DND-41 (cell line): ENCODE results near the gene CDH1.

Experiments used
- ATAC-seq: fragments of 200-7000 bp; cut with Tn5 transposase; 3 replicates; pipeline ENCODE4 v1.9.1; 2021; ENCODE audit warnings: low read depth; ENCODE audit not compliant: insufficient read depth
- DNase-seq: peaks from one replicate; pipeline ENCODE4 v3.0.0-alpha.2; 2020
- H2AFZ ChIP-seq: 2 replicates; pipeline ENCODE4 v1.6.0; 2012; ENCODE audit warnings: low read depth, low read length
- H3K27ac ChIP-seq: 2 replicates; pipeline ENCODE4 v1.5.1; 2012; ENCODE audit warnings: low read length, inconsistent platforms
- H3K27me3 ChIP-seq: fragments of 200-600 bp; sonication (generic); 2 replicates; pipeline ENCODE4 v1.6.0; 2012; ENCODE audit warnings: low read length, mild to moderate bottlenecking, inconsistent platforms; ENCODE audit not compliant: insufficient read depth, poor library complexity
- H3K36me3 ChIP-seq: 2 replicates; pipeline ENCODE4 v1.5.1; 2012; ENCODE audit warnings: low read length, inconsistent platforms; ENCODE audit not compliant: insufficient read depth
- H3K4me1 ChIP-seq: 2 replicates; pipeline ENCODE4 v1.5.1; 2012; ENCODE audit warnings: mild to moderate bottlenecking, low read length; ENCODE audit not compliant: insufficient read depth
- H3K4me2 ChIP-seq: 2 replicates; pipeline ENCODE4 v1.6.0; 2012; ENCODE audit warnings: mild to moderate bottlenecking, moderate library complexity, low read length, inconsistent platforms; ENCODE audit not compliant: insufficient read depth
- H3K4me3 ChIP-seq, 2 experiments: fragments of 200-600 bp in 1 of 2; shearing (Covaris generic) in 1 of 2; 2 replicates each; pipeline ENCODE4 v1.5.1; 2012 to 2016; ENCODE audit warnings: inconsistent platforms in 2 of 2, low read length in 2 of 2, mild to moderate bottlenecking in 2 of 2, low read depth in 1 of 2, moderate library complexity in 1 of 2
- H3K79me2 ChIP-seq: 2 replicates; pipeline ENCODE4 v1.6.0; 2012; ENCODE audit warnings: low read length, inconsistent platforms; ENCODE audit not compliant: insufficient read depth
- H3K9ac ChIP-seq: 2 replicates; pipeline ENCODE4 v1.6.0; 2012; ENCODE audit warnings: low read depth, mild to moderate bottlenecking, inconsistent platforms, low read length, moderate library complexity
- H3K9me3 ChIP-seq: 2 replicates; pipeline ENCODE4 v1.5.1; 2012; ENCODE audit warnings: low read length, moderate library complexity, mild to moderate bottlenecking, inconsistent platforms; ENCODE audit not compliant: insufficient read depth, severe bottlenecking
- H4K20me1 ChIP-seq: 2 replicates; pipeline ENCODE4 v1.6.0; 2012; ENCODE audit warnings: low read length; ENCODE audit not compliant: insufficient read depth
- EZH2 ChIP-seq: IDR thresholded peaks from 3 replicates; pipeline ENCODE4 v1.6.1; 2012; ENCODE audit warnings: borderline replicate concordance, low read depth, mild to moderate bottlenecking, moderate library complexity, low read length, inconsistent platforms; ENCODE audit not compliant: severe bottlenecking
- TF ChIP-seq, protein P1 (sequence below): IDR thresholded peaks from 2 replicates; pipeline ENCODE4 v1.5.1; 2012; ENCODE audit warnings: borderline replicate concordance, low read length, moderate library complexity, mild to moderate bottlenecking; ENCODE audit not compliant: poor library complexity, severe bottlenecking; ENCODE audit errors: extremely low read depth

CDH1 gene

DNA sequence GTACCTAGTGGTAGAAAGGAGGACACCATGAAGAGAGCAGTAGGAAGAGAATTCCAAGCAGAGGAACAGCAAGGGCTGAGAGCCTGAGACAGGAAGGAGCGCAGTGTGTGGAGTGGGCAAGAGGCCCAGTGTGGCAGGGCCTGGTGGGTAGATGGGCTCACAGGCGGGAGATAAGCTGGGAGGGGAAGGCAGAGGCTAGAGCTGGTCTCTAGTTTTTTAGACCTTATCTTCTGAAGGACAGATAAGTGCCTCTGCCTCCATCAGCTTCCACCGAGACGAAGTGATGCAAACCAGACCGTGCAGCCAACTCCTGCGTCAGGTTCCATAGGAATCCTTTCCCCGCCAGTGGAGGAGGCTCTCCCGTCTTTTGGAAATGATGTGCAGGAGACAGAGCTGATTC, 33.6 kb downstream of the CDH1 start:
- DNase-seq (no peak), ATAC-seq (no peak)
- Histone ChIP-seq H3K27me3 (peaks cover 2% of the 10 kb centered on the region), H4K20me1 (no peaks in the 10 kb centered on the region), H3K4me3 (no peak overlapping the region), H2AFZ (no peak overlapping the region), H3K27ac (no peak overlapping the region), H3K9me3 (no peaks in the 10 kb centered on the region), H3K4me2 (no peak overlapping the region), H3K36me3 (no peaks in the 10 kb centered on the region), H3K9ac (no peak overlapping the region), H3K4me1 (no peaks in the 10 kb centered on the region), H3K79me2 (no peaks in the 10 kb centered on the region)
- TF ChIP-seq, protein P1, sequence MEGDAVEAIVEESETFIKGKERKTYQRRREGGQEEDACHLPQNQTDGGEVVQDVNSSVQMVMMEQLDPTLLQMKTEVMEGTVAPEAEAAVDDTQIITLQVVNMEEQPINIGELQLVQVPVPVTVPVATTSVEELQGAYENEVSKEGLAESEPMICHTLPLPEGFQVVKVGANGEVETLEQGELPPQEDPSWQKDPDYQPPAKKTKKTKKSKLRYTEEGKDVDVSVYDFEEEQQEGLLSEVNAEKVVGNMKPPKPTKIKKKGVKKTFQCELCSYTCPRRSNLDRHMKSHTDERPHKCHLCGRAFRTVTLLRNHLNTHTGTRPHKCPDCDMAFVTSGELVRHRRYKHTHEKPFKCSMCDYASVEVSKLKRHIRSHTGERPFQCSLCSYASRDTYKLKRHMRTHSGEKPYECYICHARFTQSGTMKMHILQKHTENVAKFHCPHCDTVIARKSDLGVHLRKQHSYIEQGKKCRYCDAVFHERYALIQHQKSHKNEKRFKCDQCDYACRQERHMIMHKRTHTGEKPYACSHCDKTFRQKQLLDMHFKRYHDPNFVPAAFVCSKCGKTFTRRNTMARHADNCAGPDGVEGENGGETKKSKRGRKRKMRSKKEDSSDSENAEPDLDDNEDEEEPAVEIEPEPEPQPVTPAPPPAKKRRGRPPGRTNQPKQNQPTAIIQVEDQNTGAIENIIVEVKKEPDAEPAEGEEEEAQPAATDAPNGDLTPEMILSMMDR, result no peak
- no peak for TF ChIP-seq EZH2

DNA sequence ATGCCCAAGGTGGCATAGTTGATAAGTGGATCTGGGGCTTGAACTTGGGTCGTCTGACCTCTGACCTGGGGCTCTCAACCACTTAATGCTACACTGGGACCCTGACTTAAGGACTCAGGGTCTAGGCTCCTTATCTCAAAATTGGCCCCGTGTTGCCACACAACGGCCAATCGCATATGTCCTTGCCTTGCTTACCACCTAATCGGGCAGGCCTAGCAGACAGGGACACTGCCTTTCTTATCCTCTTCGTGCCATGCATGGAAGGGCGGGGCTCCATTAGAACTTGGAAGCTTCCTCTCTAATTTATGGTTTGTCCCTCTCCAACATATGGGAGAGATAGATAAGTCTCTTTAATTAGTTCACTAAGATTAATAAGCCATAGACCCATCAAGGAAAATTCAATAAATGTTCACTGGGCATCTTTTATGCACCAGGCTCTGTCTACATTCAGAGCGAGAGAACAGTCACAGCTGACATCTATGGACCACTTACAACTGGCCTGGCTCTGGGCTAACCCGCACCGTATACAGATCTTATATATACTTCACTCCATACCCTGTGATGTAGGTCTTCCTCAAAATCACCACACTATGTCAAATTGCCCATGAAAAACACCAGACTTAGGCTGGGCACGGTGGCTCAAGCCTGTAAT, 35.1 kb downstream of the CDH1 start:
- no peaks in the 10 kb centered on the region for H3K36me3 ChIP-seq
- H3K4me1 ChIP-seq, result no peaks in the 10 kb centered on the region
- peaks cover 2% of the 10 kb centered on the region for H3K27me3 ChIP-seq
- no peak overlapping the region for H2AFZ ChIP-seq
- H4K20me1 ChIP-seq, result no peaks in the 10 kb centered on the region
- H3K27ac ChIP-seq, result no peak overlapping the region
- H3K9me3 ChIP-seq, result no peaks in the 10 kb centered on the region
- TF ChIP-seq, protein P1, result no peak
- no peak for TF ChIP-seq EZH2
- H3K4me3 ChIP-seq, result no peak overlapping the region
- no peak for DNase-seq
- no peak overlapping the region for H3K4me2 ChIP-seq
- no peaks in the 10 kb centered on the region for H3K79me2 ChIP-seq
- no peak for ATAC-seq
- no peak overlapping the region for H3K9ac ChIP-seq

DNA sequence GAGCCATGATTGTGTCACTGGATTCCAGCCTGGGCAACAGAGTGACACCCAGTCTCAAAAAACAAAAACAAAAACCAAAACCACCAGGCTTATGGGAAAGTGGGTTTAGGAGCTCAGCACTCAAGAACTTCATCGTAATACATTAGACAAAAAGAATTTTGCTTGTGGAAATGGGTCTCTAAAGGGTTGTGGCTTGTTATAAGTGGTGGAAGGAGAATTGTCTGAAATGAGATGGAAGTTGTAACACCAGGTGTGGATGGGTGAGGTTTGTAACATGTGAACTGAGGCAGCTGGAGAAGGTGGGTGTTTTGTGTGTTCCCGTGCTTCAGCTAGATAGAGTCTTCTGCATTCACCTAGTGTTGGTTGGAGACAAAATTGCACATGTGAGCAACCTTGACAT, 35.8 kb downstream of the CDH1 start:
- no peak overlapping the region for H3K27ac ChIP-seq
- no peaks in the 10 kb centered on the region for H3K36me3 ChIP-seq
- peaks cover 2% of the 10 kb centered on the region for H3K27me3 ChIP-seq
- ATAC-seq (no peak), DNase-seq (no peak)
- no peaks in the 10 kb centered on the region for H3K9me3 ChIP-seq
- no peak overlapping the region for H2AFZ ChIP-seq
- no peak overlapping the region for H3K9ac ChIP-seq
- no peaks in the 10 kb centered on the region for H4K20me1 ChIP-seq
- H3K79me2 ChIP-seq, result no peaks in the 10 kb centered on the region
- H3K4me3 ChIP-seq, result no peak overlapping the region
- TF ChIP-seq, protein P1, result no peak
- TF ChIP-seq EZH2, result no peak
- H3K4me1 ChIP-seq, result no peaks in the 10 kb centered on the region
- no peak overlapping the region for H3K4me2 ChIP-seq
